GM12878 (cell line): Measurements from ENCODE around the gene FAM221B.

Source experiments
- EP300 ChIP-seq, 2 experiments: fragments of 150-350 bp in 1 of 2; IDR thresholded peaks; 2 replicates each; pipeline ENCODE4 v1.6.1; 2011 to 2012; ENCODE audit warnings: low read depth in 2 of 2, low read length in 2 of 2, borderline replicate concordance in 1 of 2, improper control_type of control experiment in 1 of 2, inconsistent platforms in 1 of 2; ENCODE audit not compliant: control insufficient read depth in 1 of 2
- SUZ12 ChIP-seq: fragments of 200-600 bp; sonication (generic); IDR thresholded peaks from one replicate; pipeline ENCODE4 v1.6.1; 2018; ENCODE audit warnings: antibody characterized with exemption, mild to moderate bottlenecking; ENCODE audit not compliant: unreplicated experiment
- ZBED1 ChIP-seq: IDR thresholded peaks from 2 replicates; pipeline ENCODE4 v1.6.1; 2016; ENCODE audit warnings: borderline replicate concordance
- TF ChIP-seq, protein P1 (sequence below), 3 experiments: IDR thresholded peaks in 2 of 3; conservative IDR thresholded peaks in 1 of 3; 2 replicates each; pipeline ENCODE4 v1.5.1; 2011; ENCODE audit warnings: low read depth in 3 of 3, low read length in 3 of 3, mild to moderate bottlenecking in 3 of 3, control low read depth in 2 of 3, moderate library complexity in 2 of 3, inconsistent platforms in 1 of 3, mixed read lengths in 1 of 3; ENCODE audit not compliant: control insufficient read depth in 2 of 3, insufficient read depth in 1 of 3; ENCODE audit errors: extremely low read depth in 1 of 3

GRCh38 chr9:35766997-35767396 is 61.5 kb downstream of the FAM221B start:
- TF ChIP-seq, protein P1, sequence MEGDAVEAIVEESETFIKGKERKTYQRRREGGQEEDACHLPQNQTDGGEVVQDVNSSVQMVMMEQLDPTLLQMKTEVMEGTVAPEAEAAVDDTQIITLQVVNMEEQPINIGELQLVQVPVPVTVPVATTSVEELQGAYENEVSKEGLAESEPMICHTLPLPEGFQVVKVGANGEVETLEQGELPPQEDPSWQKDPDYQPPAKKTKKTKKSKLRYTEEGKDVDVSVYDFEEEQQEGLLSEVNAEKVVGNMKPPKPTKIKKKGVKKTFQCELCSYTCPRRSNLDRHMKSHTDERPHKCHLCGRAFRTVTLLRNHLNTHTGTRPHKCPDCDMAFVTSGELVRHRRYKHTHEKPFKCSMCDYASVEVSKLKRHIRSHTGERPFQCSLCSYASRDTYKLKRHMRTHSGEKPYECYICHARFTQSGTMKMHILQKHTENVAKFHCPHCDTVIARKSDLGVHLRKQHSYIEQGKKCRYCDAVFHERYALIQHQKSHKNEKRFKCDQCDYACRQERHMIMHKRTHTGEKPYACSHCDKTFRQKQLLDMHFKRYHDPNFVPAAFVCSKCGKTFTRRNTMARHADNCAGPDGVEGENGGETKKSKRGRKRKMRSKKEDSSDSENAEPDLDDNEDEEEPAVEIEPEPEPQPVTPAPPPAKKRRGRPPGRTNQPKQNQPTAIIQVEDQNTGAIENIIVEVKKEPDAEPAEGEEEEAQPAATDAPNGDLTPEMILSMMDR (IDR thresholded peaks at IDR 0.05 in 2 of 3, conservative IDR thresholded peaks at IDR 0.05 in 1 of 3; ENCODE audit: control insufficient read depth in 2 of 3, extremely low read depth in 1 of 3, insufficient read depth in 1 of 3, low read depth in 3 of 3, low read length in 3 of 3) = no peak
- TF ChIP-seq ZBED1 (no peak), SUZ12 (no peak), EP300 (IDR thresholded peaks at IDR 0.05; ENCODE audit: borderline replicate concordance in 1 of 2, control insufficient read depth in 1 of 2, low read depth in 2 of 2, low read length in 2 of 2) (no peak)
